Activated CD8-positive, alpha-beta memory T cell treated with anti-CD3 and anti-CD28 coated beads, Interleukin-2, amount 50 U/mL, for 1 hour (primary cell): ENCODE results near the gene ROGDI.

Source experiments
- DNase-seq: peaks from one replicate; pipeline ENCODE4 v3.0.0-alpha.2; 2020; ENCODE audit errors: extremely low read depth

ROGDI gene

GRCh38 chr16:4766875-4767628 is 35.4 kb downstream of the ROGDI start, which contains the start of gene ZNF500:
ZNF500 (minus strand) TSS chr16:4767162; CDS start chr16:4765978, 1,184 bp downstream.
- DNase-seq = peak; percentile 78

- no peak for DNase-seq
Observed at GRCh38 chr16:4765511-4766474, 36.6 kb downstream of the ROGDI start.

- DNase-seq = no peak
Observed at GRCh38 chr16:4763791-4764190, 38.6 kb downstream of the ROGDI start.

GRCh38 chr16:4762205-4762604 is 40.2 kb downstream of the ROGDI start:
- DNase-seq = no peak

GRCh38 chr16:4760221-4760910 is 42.1 kb downstream of the ROGDI start:
- DNase-seq = no peak

GRCh38 chr16:4755687-4756086 is 46.7 kb downstream of the ROGDI start:
- no peak for DNase-seq

- no peak for DNase-seq
Observed at GRCh38 chr16:4754865-4755264, 47.6 kb downstream of the ROGDI start.

- DNase-seq = no peak
Observed at GRCh38 chr16:4753227-4753626, 49.2 kb downstream of the ROGDI start.

GRCh38 chr16:4752351-4753100 is 49.9 kb downstream of the ROGDI start:
- DNase-seq = no peak

- DNase-seq = no peak
Observed at GRCh38 chr16:4750896-4751295, 51.5 kb downstream of the ROGDI start.

- DNase-seq = no peak
Observed at GRCh38 chr16:4749700-4750257, 52.7 kb downstream of the ROGDI start.

GRCh38 chr16:4748682-4749411 is 53.6 kb downstream of the ROGDI start:
- DNase-seq = no peak

GRCh38 chr16:4747906-4748681 is 54.3 kb downstream of the ROGDI start:
- DNase-seq = no peak

- no peak for DNase-seq
Observed at GRCh38 chr16:4746991-4747574, 55.4 kb downstream of the ROGDI start.
